SU-DHL-6 (cell line): Measurements from ENCODE around the gene ATG3.

Experiments
- EZH2phosphoT487 ChIP-seq: fragments of 200-600 bp; sonication (generic), shearing (Covaris generic); conservative IDR thresholded peaks from 2 replicates; pipeline ENCODE4 v1.6.1; 2018; ENCODE audit warnings: mild to moderate bottlenecking, antibody characterized with exemption, low read length, moderate library complexity, mixed read lengths
- TF ChIP-seq, protein P1 (sequence below): fragments of 200-600 bp; sonication (generic); IDR thresholded peaks from one replicate; pipeline ENCODE4 v1.5.1; 2017; ENCODE audit warnings: antibody characterized with exemption, mild to moderate bottlenecking, low read length, moderate library complexity; ENCODE audit not compliant: insufficient read depth, poor library complexity, severe bottlenecking

- TF ChIP-seq, protein P1, sequence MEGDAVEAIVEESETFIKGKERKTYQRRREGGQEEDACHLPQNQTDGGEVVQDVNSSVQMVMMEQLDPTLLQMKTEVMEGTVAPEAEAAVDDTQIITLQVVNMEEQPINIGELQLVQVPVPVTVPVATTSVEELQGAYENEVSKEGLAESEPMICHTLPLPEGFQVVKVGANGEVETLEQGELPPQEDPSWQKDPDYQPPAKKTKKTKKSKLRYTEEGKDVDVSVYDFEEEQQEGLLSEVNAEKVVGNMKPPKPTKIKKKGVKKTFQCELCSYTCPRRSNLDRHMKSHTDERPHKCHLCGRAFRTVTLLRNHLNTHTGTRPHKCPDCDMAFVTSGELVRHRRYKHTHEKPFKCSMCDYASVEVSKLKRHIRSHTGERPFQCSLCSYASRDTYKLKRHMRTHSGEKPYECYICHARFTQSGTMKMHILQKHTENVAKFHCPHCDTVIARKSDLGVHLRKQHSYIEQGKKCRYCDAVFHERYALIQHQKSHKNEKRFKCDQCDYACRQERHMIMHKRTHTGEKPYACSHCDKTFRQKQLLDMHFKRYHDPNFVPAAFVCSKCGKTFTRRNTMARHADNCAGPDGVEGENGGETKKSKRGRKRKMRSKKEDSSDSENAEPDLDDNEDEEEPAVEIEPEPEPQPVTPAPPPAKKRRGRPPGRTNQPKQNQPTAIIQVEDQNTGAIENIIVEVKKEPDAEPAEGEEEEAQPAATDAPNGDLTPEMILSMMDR: no peak
- TF ChIP-seq EZH2phosphoT487: no peak
Observed at GRCh38 chr3:112546216-112546759, 15.5 kb downstream of the ATG3 start.
